ENCODE measurements around the gene UXT. TPM values are rescaled to one million over a fixed set of nuclear protein-coding genes. Genes with fewer than 3 reads are reported as not detected.

Gene UXT
- total and polyA plus RNA-seq, 2 experiments from 2014 or later, result 58.4 to 141 TPM

- TF ChIP-seq, protein P1, sequence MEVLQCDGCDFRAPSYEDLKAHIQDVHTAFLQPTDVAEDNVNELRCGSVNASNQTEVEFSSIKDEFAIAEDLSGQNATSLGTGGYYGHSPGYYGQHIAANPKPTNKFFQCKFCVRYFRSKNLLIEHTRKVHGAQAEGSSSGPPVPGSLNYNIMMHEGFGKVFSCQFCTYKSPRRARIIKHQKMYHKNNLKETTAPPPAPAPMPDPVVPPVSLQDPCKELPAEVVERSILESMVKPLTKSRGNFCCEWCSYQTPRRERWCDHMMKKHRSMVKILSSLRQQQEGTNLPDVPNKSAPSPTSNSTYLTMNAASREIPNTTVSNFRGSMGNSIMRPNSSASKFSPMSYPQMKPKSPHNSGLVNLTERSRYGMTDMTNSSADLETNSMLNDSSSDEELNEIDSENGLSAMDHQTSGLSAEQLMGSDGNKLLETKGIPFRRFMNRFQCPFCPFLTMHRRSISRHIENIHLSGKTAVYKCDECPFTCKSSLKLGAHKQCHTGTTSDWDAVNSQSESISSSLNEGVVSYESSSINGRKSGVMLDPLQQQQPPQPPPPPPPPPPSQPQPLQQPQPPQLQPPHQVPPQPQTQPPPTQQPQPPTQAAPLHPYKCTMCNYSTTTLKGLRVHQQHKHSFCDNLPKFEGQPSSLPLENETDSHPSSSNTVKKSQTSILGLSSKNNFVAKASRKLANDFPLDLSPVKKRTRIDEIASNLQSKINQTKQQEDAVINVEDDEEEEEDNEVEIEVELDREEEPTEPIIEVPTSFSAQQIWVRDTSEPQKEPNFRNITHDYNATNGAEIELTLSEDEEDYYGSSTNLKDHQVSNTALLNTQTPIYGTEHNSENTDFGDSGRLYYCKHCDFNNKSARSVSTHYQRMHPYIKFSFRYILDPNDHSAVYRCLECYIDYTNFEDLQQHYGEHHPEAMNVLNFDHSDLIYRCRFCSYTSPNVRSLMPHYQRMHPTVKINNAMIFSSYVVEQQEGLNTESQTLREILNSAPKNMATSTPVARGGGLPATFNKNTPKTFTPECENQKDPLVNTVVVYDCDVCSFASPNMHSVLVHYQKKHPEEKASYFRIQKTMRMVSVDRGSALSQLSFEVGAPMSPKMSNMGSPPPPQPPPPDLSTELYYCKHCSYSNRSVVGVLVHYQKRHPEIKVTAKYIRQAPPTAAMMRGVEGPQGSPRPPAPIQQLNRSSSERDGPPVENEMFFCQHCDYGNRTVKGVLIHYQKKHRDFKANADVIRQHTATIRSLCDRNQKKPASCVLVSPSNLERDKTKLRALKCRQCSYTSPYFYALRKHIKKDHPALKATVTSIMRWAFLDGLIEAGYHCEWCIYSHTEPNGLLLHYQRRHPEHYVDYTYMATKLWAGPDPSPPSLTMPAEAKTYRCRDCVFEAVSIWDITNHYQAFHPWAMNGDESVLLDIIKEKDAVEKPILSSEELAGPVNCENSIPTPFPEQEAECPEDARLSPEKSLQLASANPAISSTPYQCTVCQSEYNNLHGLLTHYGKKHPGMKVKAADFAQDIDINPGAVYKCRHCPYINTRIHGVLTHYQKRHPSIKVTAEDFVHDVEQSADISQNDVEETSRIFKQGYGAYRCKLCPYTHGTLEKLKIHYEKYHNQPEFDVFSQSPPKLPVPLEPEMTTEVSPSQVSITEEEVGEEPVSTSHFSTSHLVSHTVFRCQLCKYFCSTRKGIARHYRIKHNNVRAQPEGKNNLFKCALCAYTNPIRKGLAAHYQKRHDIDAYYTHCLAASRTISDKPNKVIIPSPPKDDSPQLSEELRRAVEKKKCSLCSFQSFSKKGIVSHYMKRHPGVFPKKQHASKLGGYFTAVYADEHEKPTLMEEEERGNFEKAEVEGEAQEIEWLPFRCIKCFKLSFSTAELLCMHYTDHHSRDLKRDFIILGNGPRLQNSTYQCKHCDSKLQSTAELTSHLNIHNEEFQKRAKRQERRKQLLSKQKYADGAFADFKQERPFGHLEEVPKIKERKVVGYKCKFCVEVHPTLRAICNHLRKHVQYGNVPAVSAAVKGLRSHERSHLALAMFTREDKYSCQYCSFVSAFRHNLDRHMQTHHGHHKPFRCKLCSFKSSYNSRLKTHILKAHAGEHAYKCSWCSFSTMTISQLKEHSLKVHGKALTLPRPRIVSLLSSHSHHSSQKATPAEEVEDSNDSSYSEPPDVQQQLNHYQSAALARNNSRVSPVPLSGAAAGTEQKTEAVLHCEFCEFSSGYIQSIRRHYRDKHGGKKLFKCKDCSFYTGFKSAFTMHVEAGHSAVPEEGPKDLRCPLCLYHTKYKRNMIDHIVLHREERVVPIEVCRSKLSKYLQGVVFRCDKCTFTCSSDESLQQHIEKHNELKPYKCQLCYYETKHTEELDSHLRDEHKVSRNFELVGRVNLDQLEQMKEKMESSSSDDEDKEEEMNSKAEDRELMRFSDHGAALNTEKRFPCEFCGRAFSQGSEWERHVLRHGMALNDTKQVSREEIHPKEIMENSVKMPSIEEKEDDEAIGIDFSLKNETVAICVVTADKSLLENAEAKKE (CRISPR knock-in tag; IDR thresholded peaks at IDR 0.05), result no peak
Measured at GRCh38 chrX:47649271-47649670, 9.7 kb downstream of the UXT start (continued).

- H3K4me1 ChIP-seq (ENCODE audit: insufficient read depth), result peaks cover 3% of the 10 kb centered on the region; the same call in 1 of the 2 replicates
- H3K4me3 Mint-ChIP-seq, result peak overlapping the region; percentile 33; the same call in 2 of the 3 replicates
- peaks cover 23% of the 10 kb centered on the region for H3K4me1 Mint-ChIP-seq
- H3K27me3 Mint-ChIP-seq (ENCODE audit: insufficient read depth, low read depth, poor library complexity), result peaks cover 11% of the 10 kb centered on the region
- H3F3A ChIP-seq (replicated peaks; ENCODE audit: low read depth), result no peaks in the 10 kb centered on the region
- H3K4me2 ChIP-seq, result no peak overlapping the region
- H4K20me1 ChIP-seq (replicated peaks; ENCODE audit: insufficient read depth), result no peaks in the 10 kb centered on the region; the same call in 1 of the 2 replicates
- H3K4me3 ChIP-seq, result no peak overlapping the region
- peak overlapping the region; percentile 27; the same call in 1 of the 2 replicates for H3K27ac Mint-ChIP-seq
- H3K9me2 ChIP-seq (ENCODE audit: insufficient read depth), result no peaks in the 10 kb centered on the region
- peaks cover 28% of the 10 kb centered on the region for H3K79me2 ChIP-seq (replicated peaks; ENCODE audit: insufficient read depth)
- no peaks in the 10 kb centered on the region for H3K27me3 ChIP-seq (ENCODE audit: insufficient read depth)
- H3K27ac ChIP-seq (ENCODE audit: low read depth), result no peak overlapping the region
- no peak overlapping the region for H2AFZ ChIP-seq
- DNase-seq (ENCODE audit: low spot score) (no peak), ATAC-seq (no peak)
- H3K36me3 Mint-ChIP-seq (ENCODE audit: low read depth), result peaks cover 24% of the 10 kb centered on the region
- H3K9me3 Mint-ChIP-seq, result no peaks in the 10 kb centered on the region
- H3K36me3 ChIP-seq (ENCODE audit: insufficient read depth), result no peaks in the 10 kb centered on the region; the same call in 1 of the 2 replicates
- TF ChIP-seq ZNF331 (CRISPR knock-in tag; IDR thresholded peaks at IDR 0.05; ENCODE audit: low read depth) (no peak), ZNF114 (CRISPR knock-in tag; IDR thresholded peaks at IDR 0.05) (no peak), POLR2AphosphoS5 (IDR thresholded peaks at IDR 0.05; ENCODE audit: low read depth) (no peak), JUNB (IDR thresholded peaks at IDR 0.05; ENCODE audit: unreplicated experiment) (no peak), ETS1 (IDR thresholded peaks at IDR 0.05) (no peak), CREB1 (CRISPR knock-in tag; IDR thresholded peaks at IDR 0.05; ENCODE audit: low read depth) (no peak), CTCF (conservative IDR thresholded peaks at IDR 0.05; ENCODE audit: low read depth in 2 of 2) (no peak), NANOG (IDR thresholded peaks at IDR 0.05; ENCODE audit: borderline replicate concordance) (no peak)
Measured at GRCh38 chrX:47648376-47648775, 10.6 kb downstream of the UXT start.
